Osteocyte (in vitro differentiated cells): ENCODE results near the gene TMEM117. TPM values are rescaled to one million over a fixed set of nuclear protein-coding genes. Genes with fewer than 3 reads are reported as not detected.

ENCODE experiments used
- DNase-seq: peaks from one replicate; pipeline ENCODE4 v3.0.0; 2021; ENCODE audit warnings: mixed read lengths; ENCODE audit not compliant: unreplicated experiment; ENCODE audit errors: extremely low spot score
- H3K27ac Mint-ChIP-seq: one replicate; pipeline ENCODE4 v1.8.0; 2021; ENCODE audit warnings: mild to moderate bottlenecking, mixed read lengths; ENCODE audit not compliant: unreplicated experiment
- H3K27me3 Mint-ChIP-seq: one replicate; pipeline ENCODE4 v1.8.0; 2021; ENCODE audit warnings: mixed read lengths; ENCODE audit not compliant: unreplicated experiment
- H3K36me3 Mint-ChIP-seq: one replicate; pipeline ENCODE4 v1.8.0; 2021; ENCODE audit warnings: mixed read lengths; ENCODE audit not compliant: unreplicated experiment
- H3K4me1 Mint-ChIP-seq: one replicate; pipeline ENCODE4 v1.8.0; 2021; ENCODE audit warnings: mixed read lengths; ENCODE audit not compliant: unreplicated experiment
- H3K4me3 Mint-ChIP-seq: one replicate; pipeline ENCODE4 v1.8.0; 2021; ENCODE audit warnings: mild to moderate bottlenecking, moderate library complexity, mixed read lengths; ENCODE audit not compliant: unreplicated experiment
- H3K9me3 Mint-ChIP-seq: one replicate; pipeline ENCODE4 v1.8.0; 2021; ENCODE audit warnings: mixed read lengths; ENCODE audit not compliant: unreplicated experiment
- CTCF ChIP-seq: fragments of 200-600 bp; sonication (generic); IDR thresholded peaks from 2 replicates; pipeline ENCODE4 v1.5.0; 2021; ENCODE audit warnings: antibody characterized with exemption, mild to moderate bottlenecking, moderate library complexity
- total RNA-seq: library from RNA; stranded (reverse); gene quantifications from 2 replicates; pipeline ENCODE4 v1.2.1, GENCODE V29; 2021

The TMEM117 gene
- total RNA-seq, 1 donor from 2014 or later = 14.2 TPM

- no peaks in the 10 kb centered on the region for H3K4me1 Mint-ChIP-seq
- H3K4me3 Mint-ChIP-seq = no peak overlapping the region
- no peak for DNase-seq
- no peak overlapping the region for H3K27ac Mint-ChIP-seq
- H3K27me3 Mint-ChIP-seq = no peaks in the 10 kb centered on the region
- H3K36me3 Mint-ChIP-seq = no peaks in the 10 kb centered on the region
- no peak for TF ChIP-seq CTCF
- no peaks in the 10 kb centered on the region for H3K9me3 Mint-ChIP-seq
Observed at GRCh38 chr12:43891856-43892574, 56.1 kb downstream of the TMEM117 start.

- Mint-ChIP-seq H3K9me3 (no peaks in the 10 kb centered on the region), H3K4me3 (no peak overlapping the region), H3K27me3 (no peaks in the 10 kb centered on the region), H3K36me3 (no peaks in the 10 kb centered on the region), H3K27ac (no peak overlapping the region), H3K4me1 (no peaks in the 10 kb centered on the region)
- no peak for TF ChIP-seq CTCF
- DNase-seq = no peak
Observed at GRCh38 chr12:43893670-43894069, 57.8 kb downstream of the TMEM117 start.

GRCh38 chr12:43895580-43896206 is 59.8 kb downstream of the TMEM117 start:
- Mint-ChIP-seq H3K4me1 (no peaks in the 10 kb centered on the region), H3K27ac (no peak overlapping the region), H3K4me3 (no peak overlapping the region), H3K36me3 (no peaks in the 10 kb centered on the region), H3K9me3 (no peaks in the 10 kb centered on the region), H3K27me3 (no peaks in the 10 kb centered on the region)
- no peak for DNase-seq
- TF ChIP-seq CTCF = no peak

- no peaks in the 10 kb centered on the region for H3K36me3 Mint-ChIP-seq
- no peak for TF ChIP-seq CTCF
- H3K27me3 Mint-ChIP-seq = no peaks in the 10 kb centered on the region
- no peak overlapping the region for H3K4me3 Mint-ChIP-seq
- no peak overlapping the region for H3K27ac Mint-ChIP-seq
- H3K4me1 Mint-ChIP-seq = no peaks in the 10 kb centered on the region
- DNase-seq = no peak
- H3K9me3 Mint-ChIP-seq = no peaks in the 10 kb centered on the region
Observed at GRCh38 chr12:43896496-43896895, 60.6 kb downstream of the TMEM117 start.

- Mint-ChIP-seq H3K4me1 (no peaks in the 10 kb centered on the region), H3K27me3 (no peaks in the 10 kb centered on the region), H3K9me3 (no peaks in the 10 kb centered on the region), H3K27ac (no peak overlapping the region), H3K4me3 (no peak overlapping the region), H3K36me3 (no peaks in the 10 kb centered on the region)
- DNase-seq = no peak
- TF ChIP-seq CTCF = no peak
Observed at GRCh38 chr12:43898474-43898873, 62.6 kb downstream of the TMEM117 start.
